22Rv1 (cell line): ENCODE measurements around the gene CCDC91.

Experiments used
- ZFX ChIP-seq: fragments of 450-650 bp; IDR thresholded peaks from 2 replicates; pipeline ENCODE4 v1.6.1; 2017; ENCODE audit warnings: antibody characterized with exemption, borderline replicate concordance
- TF ChIP-seq, protein P1 (sequence below): fragments of 450-650 bp; IDR thresholded peaks from 2 replicates; pipeline ENCODE4 v1.5.1; 2017; ENCODE audit warnings: mild to moderate bottlenecking

DNA sequence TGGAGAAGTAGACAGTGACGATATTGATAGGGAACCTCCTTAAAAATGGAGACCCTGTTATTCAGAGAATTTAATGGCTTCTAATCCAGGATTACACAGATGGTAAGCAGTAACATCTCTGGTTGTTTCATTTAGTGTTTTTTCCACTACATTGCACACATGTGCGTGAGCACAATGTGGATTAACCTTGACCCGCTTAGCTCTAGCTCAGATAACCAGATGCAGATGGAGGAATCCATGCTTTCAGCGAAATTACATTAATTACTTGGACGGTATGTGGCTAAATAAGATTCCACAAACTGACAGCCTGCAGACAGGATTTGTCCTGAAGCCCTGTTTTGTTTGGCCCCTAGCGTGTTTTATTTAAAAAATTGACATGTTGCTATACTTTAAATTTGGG, 378.4 kb downstream of the CCDC91 start:
- TF ChIP-seq ZFX, result no peak
- TF ChIP-seq, protein P1, sequence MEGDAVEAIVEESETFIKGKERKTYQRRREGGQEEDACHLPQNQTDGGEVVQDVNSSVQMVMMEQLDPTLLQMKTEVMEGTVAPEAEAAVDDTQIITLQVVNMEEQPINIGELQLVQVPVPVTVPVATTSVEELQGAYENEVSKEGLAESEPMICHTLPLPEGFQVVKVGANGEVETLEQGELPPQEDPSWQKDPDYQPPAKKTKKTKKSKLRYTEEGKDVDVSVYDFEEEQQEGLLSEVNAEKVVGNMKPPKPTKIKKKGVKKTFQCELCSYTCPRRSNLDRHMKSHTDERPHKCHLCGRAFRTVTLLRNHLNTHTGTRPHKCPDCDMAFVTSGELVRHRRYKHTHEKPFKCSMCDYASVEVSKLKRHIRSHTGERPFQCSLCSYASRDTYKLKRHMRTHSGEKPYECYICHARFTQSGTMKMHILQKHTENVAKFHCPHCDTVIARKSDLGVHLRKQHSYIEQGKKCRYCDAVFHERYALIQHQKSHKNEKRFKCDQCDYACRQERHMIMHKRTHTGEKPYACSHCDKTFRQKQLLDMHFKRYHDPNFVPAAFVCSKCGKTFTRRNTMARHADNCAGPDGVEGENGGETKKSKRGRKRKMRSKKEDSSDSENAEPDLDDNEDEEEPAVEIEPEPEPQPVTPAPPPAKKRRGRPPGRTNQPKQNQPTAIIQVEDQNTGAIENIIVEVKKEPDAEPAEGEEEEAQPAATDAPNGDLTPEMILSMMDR, result no peak
